MM.1S (cell line): Measurements from ENCODE around the gene EVI5L.

Experiments used
- EZH2 ChIP-seq: fragments of 300-600 bp; sonication (generic); optimal IDR thresholded peaks from 2 replicates; pipeline ENCODE3; 2017; ENCODE audit warnings: low read depth, mild to moderate bottlenecking, antibody characterized with exemption, low read length, mixed read lengths
- EZH2phosphoT487 ChIP-seq: fragments of 300-600 bp; sonication (generic); IDR thresholded peaks from 2 replicates; pipeline ENCODE4 v1.6.1; 2018; ENCODE audit warnings: antibody characterized with exemption, low read length
- TF ChIP-seq, protein P1 (sequence below): fragments of 300-600 bp; sonication (generic); IDR thresholded peaks from 2 replicates; pipeline ENCODE4 v1.5.1; 2016; ENCODE audit warnings: antibody characterized with exemption, low read length, mixed read lengths

DNA sequence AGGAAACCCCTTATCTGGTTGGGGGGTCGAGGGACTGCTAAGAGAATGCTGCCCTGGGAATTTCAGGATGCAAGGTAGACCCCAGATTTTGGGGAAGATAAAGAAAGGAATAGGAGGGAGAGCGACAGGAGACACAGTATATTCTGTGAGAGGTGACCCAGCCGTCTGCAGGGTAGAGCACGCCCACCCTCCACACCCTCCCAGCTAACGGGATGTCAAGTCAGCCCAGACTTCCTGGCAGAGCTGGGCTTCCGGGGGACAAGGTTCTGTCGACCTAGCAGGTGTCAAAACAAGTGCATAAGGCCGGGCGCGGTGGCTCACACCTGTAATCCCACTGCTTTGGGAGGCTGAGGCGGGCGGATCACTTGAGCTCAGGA lies 44.9 kb downstream of the EVI5L start:
- TF ChIP-seq, protein P1, sequence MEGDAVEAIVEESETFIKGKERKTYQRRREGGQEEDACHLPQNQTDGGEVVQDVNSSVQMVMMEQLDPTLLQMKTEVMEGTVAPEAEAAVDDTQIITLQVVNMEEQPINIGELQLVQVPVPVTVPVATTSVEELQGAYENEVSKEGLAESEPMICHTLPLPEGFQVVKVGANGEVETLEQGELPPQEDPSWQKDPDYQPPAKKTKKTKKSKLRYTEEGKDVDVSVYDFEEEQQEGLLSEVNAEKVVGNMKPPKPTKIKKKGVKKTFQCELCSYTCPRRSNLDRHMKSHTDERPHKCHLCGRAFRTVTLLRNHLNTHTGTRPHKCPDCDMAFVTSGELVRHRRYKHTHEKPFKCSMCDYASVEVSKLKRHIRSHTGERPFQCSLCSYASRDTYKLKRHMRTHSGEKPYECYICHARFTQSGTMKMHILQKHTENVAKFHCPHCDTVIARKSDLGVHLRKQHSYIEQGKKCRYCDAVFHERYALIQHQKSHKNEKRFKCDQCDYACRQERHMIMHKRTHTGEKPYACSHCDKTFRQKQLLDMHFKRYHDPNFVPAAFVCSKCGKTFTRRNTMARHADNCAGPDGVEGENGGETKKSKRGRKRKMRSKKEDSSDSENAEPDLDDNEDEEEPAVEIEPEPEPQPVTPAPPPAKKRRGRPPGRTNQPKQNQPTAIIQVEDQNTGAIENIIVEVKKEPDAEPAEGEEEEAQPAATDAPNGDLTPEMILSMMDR = no peak
- no peak for TF ChIP-seq EZH2
- no peak for TF ChIP-seq EZH2phosphoT487
